ENCODE measurements around the gene QKI.

GRCh38 chr6:163386329-163386908, 28.1 kb upstream of the QKI start:
- TF ChIP-seq CTCF (optimal IDR thresholded peaks at IDR 0.05 in 1 of 3, IDR thresholded peaks at IDR 0.05 in 1 of 3, conservative IDR thresholded peaks at IDR 0.05 in 1 of 3; ENCODE audit: extremely low read depth in 1 of 3, insufficient read depth in 2 of 3, low read length in 3 of 3) = no peak
- no peak for TF ChIP-seq EZH2 (IDR thresholded peaks at IDR 0.05; ENCODE audit: low read length)

Measured in keratinocyte (primary cell).